DOHH2 (cell line): Measurements from ENCODE around the gene PLCL1.

Experiments used
- H3F3A ChIP-seq: fragments of 200-600 bp; sonication (generic), shearing (Covaris generic); 2 replicates; pipeline ENCODE4 v1.6.0; 2016; ENCODE audit warnings: antibody characterized with exemption, mild to moderate bottlenecking; ENCODE audit not compliant: control insufficient read depth, insufficient read depth
- H3K27ac ChIP-seq: fragments of 200-600 bp; sonication (generic); 2 replicates; pipeline ENCODE4 v1.5.1; 2014; ENCODE audit warnings: low read depth, mild to moderate bottlenecking, low read length, moderate library complexity
- H3K27me3 ChIP-seq: fragments of 200-600 bp; sonication (generic); 2 replicates; pipeline ENCODE4 v1.6.1; 2014; ENCODE audit warnings: mild to moderate bottlenecking, low read length, mixed read lengths; ENCODE audit not compliant: control insufficient read depth
- H3K36me3 ChIP-seq: fragments of 200-600 bp; sonication (generic); 2 replicates; pipeline ENCODE4 v1.6.1; 2014; ENCODE audit warnings: mild to moderate bottlenecking, low read length, moderate library complexity, mixed read lengths; ENCODE audit not compliant: control insufficient read depth
- H3K4me1 ChIP-seq: fragments of 200-600 bp; sonication (generic); 2 replicates; pipeline ENCODE4 v1.6.1; 2014; ENCODE audit warnings: mild to moderate bottlenecking, low read length, mixed read lengths; ENCODE audit not compliant: control insufficient read depth
- H3K4me2 ChIP-seq: fragments of 200-600 bp; sonication (generic); 2 replicates; pipeline ENCODE4 v1.6.0; 2014; ENCODE audit warnings: mild to moderate bottlenecking, low read length, moderate library complexity
- H3K4me3 ChIP-seq: fragments of 200-600 bp; sonication (generic); 2 replicates; pipeline ENCODE4 v1.5.1; 2014; ENCODE audit warnings: mild to moderate bottlenecking, low read length, mixed read lengths
- H3K79me2 ChIP-seq: fragments of 200-600 bp; sonication (generic); 2 replicates; pipeline ENCODE4 v1.6.1; 2014; ENCODE audit warnings: mild to moderate bottlenecking, low read length, mixed read lengths; ENCODE audit not compliant: control insufficient read depth
- H3K9me2 ChIP-seq: fragments of 200-600 bp; sonication (generic); replicated peaks from 2 replicates; pipeline ENCODE4 v1.6.1; 2014; ENCODE audit warnings: mild to moderate bottlenecking, low read length, mixed read lengths; ENCODE audit not compliant: control insufficient read depth
- H3K9me3 ChIP-seq: fragments of 200-600 bp; sonication (generic); 2 replicates; pipeline ENCODE4 v1.6.1; 2014; ENCODE audit warnings: antibody characterized with exemption, low read length, mixed read lengths; ENCODE audit not compliant: control insufficient read depth, insufficient read depth
- H4K20me1 ChIP-seq: fragments of 200-600 bp; sonication (generic); 2 replicates; pipeline ENCODE4 v1.6.0; 2014; ENCODE audit warnings: low read depth, mild to moderate bottlenecking, antibody characterized with exemption, low read length, moderate library complexity; ENCODE audit not compliant: control insufficient read depth, insufficient read depth
- EZH2phosphoT487 ChIP-seq: fragments of 200-600 bp; sonication (generic); IDR thresholded peaks from 2 replicates; pipeline ENCODE4 v1.6.1; 2017; ENCODE audit warnings: borderline replicate concordance, mild to moderate bottlenecking, antibody characterized with exemption, low read length, moderate library complexity, mixed read lengths
- TF ChIP-seq, protein P1 (sequence below): fragments of 200-600 bp; sonication (generic); IDR thresholded peaks from one replicate; pipeline ENCODE4 v1.5.1; 2014; ENCODE audit warnings: antibody characterized with exemption, mild to moderate bottlenecking, low read depth, low read length; ENCODE audit not compliant: poor library complexity, severe bottlenecking

PLCL1 gene

DNA sequence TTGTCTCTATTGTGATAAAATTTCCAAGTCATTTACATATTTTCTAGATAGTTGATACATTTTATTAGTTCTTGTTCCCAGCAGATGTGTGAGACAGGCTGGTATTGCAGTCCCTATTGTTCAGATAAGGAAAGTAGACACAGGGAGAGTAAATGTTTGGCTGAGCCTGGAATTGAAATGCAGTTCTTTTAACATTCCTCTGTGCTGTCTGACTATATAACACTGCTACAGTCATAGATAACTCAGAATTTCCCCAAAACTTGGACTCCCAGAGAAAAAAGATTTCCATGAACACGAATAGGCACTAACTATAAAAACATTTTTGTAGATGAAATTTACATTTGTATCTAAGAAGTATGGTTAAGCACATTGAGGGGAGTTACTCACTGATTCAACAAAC lies 71.4 kb downstream of the PLCL1 start:
- Histone ChIP-seq H3K4me1 (no peaks in the 10 kb centered on the region), H3K9me2 (no peaks in the 10 kb centered on the region), H3K9me3 (no peaks in the 10 kb centered on the region), H3K27me3 (peaks cover 8% of the 10 kb centered on the region), H3K4me3 (no peak overlapping the region), H3K79me2 (no peaks in the 10 kb centered on the region), H3K4me2 (no peak overlapping the region), H3K27ac (no peak overlapping the region), H3F3A (no peaks in the 10 kb centered on the region), H3K36me3 (no peaks in the 10 kb centered on the region), H4K20me1 (no peaks in the 10 kb centered on the region)
- TF ChIP-seq, protein P1, sequence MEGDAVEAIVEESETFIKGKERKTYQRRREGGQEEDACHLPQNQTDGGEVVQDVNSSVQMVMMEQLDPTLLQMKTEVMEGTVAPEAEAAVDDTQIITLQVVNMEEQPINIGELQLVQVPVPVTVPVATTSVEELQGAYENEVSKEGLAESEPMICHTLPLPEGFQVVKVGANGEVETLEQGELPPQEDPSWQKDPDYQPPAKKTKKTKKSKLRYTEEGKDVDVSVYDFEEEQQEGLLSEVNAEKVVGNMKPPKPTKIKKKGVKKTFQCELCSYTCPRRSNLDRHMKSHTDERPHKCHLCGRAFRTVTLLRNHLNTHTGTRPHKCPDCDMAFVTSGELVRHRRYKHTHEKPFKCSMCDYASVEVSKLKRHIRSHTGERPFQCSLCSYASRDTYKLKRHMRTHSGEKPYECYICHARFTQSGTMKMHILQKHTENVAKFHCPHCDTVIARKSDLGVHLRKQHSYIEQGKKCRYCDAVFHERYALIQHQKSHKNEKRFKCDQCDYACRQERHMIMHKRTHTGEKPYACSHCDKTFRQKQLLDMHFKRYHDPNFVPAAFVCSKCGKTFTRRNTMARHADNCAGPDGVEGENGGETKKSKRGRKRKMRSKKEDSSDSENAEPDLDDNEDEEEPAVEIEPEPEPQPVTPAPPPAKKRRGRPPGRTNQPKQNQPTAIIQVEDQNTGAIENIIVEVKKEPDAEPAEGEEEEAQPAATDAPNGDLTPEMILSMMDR, result no peak
- no peak for TF ChIP-seq EZH2phosphoT487

DNA sequence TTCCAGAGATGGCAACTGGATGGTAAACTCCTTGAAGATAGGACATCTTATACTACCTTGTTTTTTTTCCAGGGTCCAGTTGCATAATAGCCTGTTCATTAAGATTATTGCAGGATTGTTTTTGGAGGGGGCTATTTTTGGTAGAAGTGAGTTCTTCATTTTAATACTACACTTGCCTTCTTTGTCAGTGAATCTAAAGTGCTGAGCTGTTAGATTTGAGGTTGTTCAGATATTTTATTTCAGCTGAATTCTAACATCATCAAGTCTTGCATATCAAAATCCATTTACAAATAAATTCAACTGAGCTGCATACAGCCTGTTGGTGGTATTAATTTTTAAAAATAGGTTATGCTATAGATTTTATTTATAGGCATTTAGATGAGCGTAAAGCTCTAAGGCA lies 72.1 kb downstream of the PLCL1 start:
- Histone ChIP-seq H3K79me2 (no peaks in the 10 kb centered on the region), H3K27ac (no peak overlapping the region)
- TF ChIP-seq, protein P1, result no peak
- no peak for TF ChIP-seq EZH2phosphoT487

DNA sequence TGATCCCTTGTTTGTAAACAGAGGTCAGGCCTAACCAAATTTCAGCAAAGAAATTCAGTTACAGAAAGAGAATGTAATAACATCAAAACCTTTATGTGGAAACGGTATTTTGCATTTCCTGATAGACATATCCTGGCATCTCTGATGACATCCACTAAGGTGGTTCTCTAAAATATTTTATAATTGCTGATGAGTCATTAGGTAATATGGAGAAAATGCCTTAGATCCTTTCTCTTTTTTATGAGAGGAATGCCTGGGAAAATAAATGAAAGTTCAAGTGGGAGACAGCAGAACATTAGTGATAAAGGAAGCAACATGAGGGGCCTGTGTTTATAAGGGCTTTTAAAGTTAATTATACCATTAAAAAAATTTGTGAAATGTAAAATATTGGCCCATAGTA lies 72.6 kb downstream of the PLCL1 start:
- no peak overlapping the region for H3K27ac ChIP-seq
- TF ChIP-seq, protein P1, result no peak
- TF ChIP-seq EZH2phosphoT487, result no peak
- H3F3A ChIP-seq, result no peaks in the 10 kb centered on the region
- H3K36me3 ChIP-seq, result no peaks in the 10 kb centered on the region
- H3K4me3 ChIP-seq, result no peak overlapping the region
- H3K27me3 ChIP-seq, result peaks cover 8% of the 10 kb centered on the region
- H3K4me1 ChIP-seq, result no peaks in the 10 kb centered on the region
- no peaks in the 10 kb centered on the region for H3K79me2 ChIP-seq
- H3K9me2 ChIP-seq, result no peaks in the 10 kb centered on the region
- H3K4me2 ChIP-seq, result no peak overlapping the region
- no peaks in the 10 kb centered on the region for H3K9me3 ChIP-seq
- no peaks in the 10 kb centered on the region for H4K20me1 ChIP-seq

More for the DNA sequence above, 72.1 kb downstream of the PLCL1 start:
- no peaks in the 10 kb centered on the region for H3K36me3 ChIP-seq
- no peaks in the 10 kb centered on the region for H3K4me1 ChIP-seq
- peaks cover 8% of the 10 kb centered on the region for H3K27me3 ChIP-seq
- H3K9me3 ChIP-seq, result no peaks in the 10 kb centered on the region
- no peaks in the 10 kb centered on the region for H3K9me2 ChIP-seq
- no peak overlapping the region for H3K4me2 ChIP-seq
- H3F3A ChIP-seq, result no peaks in the 10 kb centered on the region
- H3K4me3 ChIP-seq, result no peak overlapping the region
- H4K20me1 ChIP-seq, result no peaks in the 10 kb centered on the region

DNA sequence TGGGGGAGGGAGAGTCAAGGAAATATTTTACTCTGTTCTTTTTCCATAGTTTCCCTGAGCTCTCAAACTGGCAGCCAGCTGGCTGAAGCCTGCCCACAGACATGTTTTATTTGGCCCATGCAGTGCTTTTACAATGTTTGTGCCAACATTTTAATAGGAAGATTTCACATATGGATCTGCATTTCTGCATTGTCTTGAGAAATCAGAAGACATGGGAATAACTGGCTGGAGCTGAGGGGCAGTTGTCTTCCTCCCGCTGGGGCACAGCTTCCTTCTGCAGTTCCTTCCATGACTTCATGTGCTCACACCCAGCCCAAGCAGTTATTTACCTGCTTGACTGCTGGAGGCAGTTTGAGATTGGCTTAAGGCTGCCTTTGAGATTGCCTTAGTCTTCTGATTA lies 74.4 kb downstream of the PLCL1 start:
- no peaks in the 10 kb centered on the region for H3F3A ChIP-seq
- TF ChIP-seq, protein P1, result no peak
- no peak for TF ChIP-seq EZH2phosphoT487
- H3K4me1 ChIP-seq, result no peaks in the 10 kb centered on the region
- H3K9me3 ChIP-seq, result no peaks in the 10 kb centered on the region
- no peaks in the 10 kb centered on the region for H4K20me1 ChIP-seq
- no peaks in the 10 kb centered on the region for H3K9me2 ChIP-seq
- H3K4me2 ChIP-seq, result no peak overlapping the region
- peaks cover 8% of the 10 kb centered on the region for H3K27me3 ChIP-seq
- no peaks in the 10 kb centered on the region for H3K79me2 ChIP-seq
- H3K36me3 ChIP-seq, result no peaks in the 10 kb centered on the region
- no peak overlapping the region for H3K4me3 ChIP-seq
- H3K27ac ChIP-seq, result no peak overlapping the region
